Measurements from ENCODE around the gene RTN1.

RTN1 gene

GRCh38 chr14:59870277-59871165 lies at the start of gene RTN1:
Gene RTN1 (minus strand): TSS chr14:59870776. CDS start chr14:59870630, 146 bp downstream.
- DNase-seq = peak; percentile 40

- DNase-seq = no peak
Observed at GRCh38 chr14:59920378-59920683, 49.8 kb upstream of the RTN1 start.

GRCh38 chr14:59919570-59920377 lies 49.2 kb upstream of the RTN1 start, which contains the start of gene LRRC9:
Gene LRRC9 (plus strand): TSS chr14:59920144.
- no peak for DNase-seq

GRCh38 chr14:59918824-59919569 lies 48.4 kb upstream of the RTN1 start:
- peak; percentile 27 for DNase-seq

GRCh38 chr14:59913187-59913586 lies 42.6 kb upstream of the RTN1 start:
- DNase-seq = no peak

- DNase-seq = no peak
Observed at GRCh38 chr14:59912443-59912842, 41.9 kb upstream of the RTN1 start.

GRCh38 chr14:59905188-59905587 lies 34.6 kb upstream of the RTN1 start:
- DNase-seq = no peak

- no peak for DNase-seq
Observed at GRCh38 chr14:59904184-59904583, 33.6 kb upstream of the RTN1 start.

- no peak for DNase-seq
Observed at GRCh38 chr14:59900556-59900955, 30.0 kb upstream of the RTN1 start.

- DNase-seq = no peak
Observed at GRCh38 chr14:59897757-59898383, 27.3 kb upstream of the RTN1 start.

GRCh38 chr14:59895721-59896120 lies 25.1 kb upstream of the RTN1 start:
- no peak for DNase-seq

GRCh38 chr14:59890676-59891075 lies 20.1 kb upstream of the RTN1 start:
- no peak for DNase-seq

GRCh38 chr14:59882957-59883356 lies 12.4 kb upstream of the RTN1 start:
- DNase-seq = no peak

GRCh38 chr14:59871166-59871495 lies 555 bp upstream of the RTN1 start:
- DNase-seq = no peak

- no peak for DNase-seq
Observed at GRCh38 chr14:59869381-59870255, 958 bp downstream of the RTN1 start.

- DNase-seq = peak; percentile 3
Observed at GRCh38 chr14:59868021-59868420, 2.6 kb downstream of the RTN1 start.

GRCh38 chr14:59863806-59864525 lies 6.6 kb downstream of the RTN1 start:
- no peak for DNase-seq

- no peak for DNase-seq
Observed at GRCh38 chr14:59857328-59857727, 13.2 kb downstream of the RTN1 start.

GRCh38 chr14:59852350-59852749 lies 18.2 kb downstream of the RTN1 start:
- no peak for DNase-seq

GRCh38 chr14:59850458-59850857 lies 20.1 kb downstream of the RTN1 start:
- DNase-seq = no peak

Measured in fibroblast of skin of right quadriceps (primary cell).